HepG2 (cell line): Measurements from ENCODE around the gene SLX9. TPM values are rescaled to one million over a fixed set of nuclear protein-coding genes. Genes with fewer than 3 reads are reported as not detected.
A peak's percentile ranks its signal among the peaks of the same experiment; 100 is the strongest.

Source experiments
- REXO4 ChIP-seq: sonication (generic); formaldehyde crosslinking; IDR thresholded peaks from 2 replicates; pipeline ENCODE4 v1.8.0; 2022; ENCODE audit warnings: missing genetic modification reagents, mild to moderate bottlenecking, borderline replicate concordance
- THYN1 ChIP-seq: sonication (generic); formaldehyde crosslinking; IDR thresholded peaks from 2 replicates; pipeline ENCODE4 v1.8.1; 2023; ENCODE audit warnings: low read depth, mild to moderate bottlenecking, moderate library complexity, missing genetic modification reagents, borderline replicate concordance
- ZC3H13 ChIP-seq: sonication (generic); formaldehyde crosslinking; IDR thresholded peaks from 2 replicates; pipeline ENCODE4 v1.8.1; 2023; ENCODE audit warnings: mild to moderate bottlenecking, missing genetic modification reagents, moderate library complexity
- ZFP36L1 ChIP-seq: sonication (generic); formaldehyde crosslinking; IDR thresholded peaks from 2 replicates; pipeline ENCODE4 v1.8.0; 2022; ENCODE audit warnings: mild to moderate bottlenecking, missing genetic modification reagents, moderate library complexity
- ZMAT3 ChIP-seq: sonication (generic); formaldehyde crosslinking; conservative IDR thresholded peaks from 2 replicates; pipeline ENCODE4 v1.7.0; 2021; ENCODE audit warnings: missing genetic modification reagents
- ZNF329 ChIP-seq: sonication (generic); formaldehyde crosslinking; IDR thresholded peaks from 2 replicates; pipeline ENCODE4 v1.9.0; 2021; ENCODE audit warnings: low read depth, mild to moderate bottlenecking, missing genetic modification reagents
- ZNF501 ChIP-seq: sonication (generic); formaldehyde crosslinking; IDR thresholded peaks from 2 replicates; pipeline ENCODE4 v1.5.1; 2020; ENCODE audit warnings: mild to moderate bottlenecking, moderate library complexity, missing genetic modification reagents
- ZNF567 ChIP-seq: sonication (generic); formaldehyde crosslinking; IDR thresholded peaks from 2 replicates; pipeline ENCODE4 v1.8.1; 2023; ENCODE audit warnings: mild to moderate bottlenecking, missing genetic modification reagents, borderline replicate concordance
- ZNF772 ChIP-seq: sonication (generic); formaldehyde crosslinking; IDR thresholded peaks from 2 replicates; pipeline ENCODE4 v1.5.0; 2020; ENCODE audit warnings: mild to moderate bottlenecking, missing genetic modification reagents
- polyA plus RNA-seq, 8 experiments: library from polyadenylated mRNA; depleted of rRNA in 3 of 8; stranded (reverse) in 7 of 8; unstranded in 1 of 8; fragments of >200 nt; fragmentation: Illumina TruSeq in 4 of 8; extraction: Trizol in 4 of 8; gene quantifications; 2 replicates each; pipeline versions ENCODE4 v1.2.1 to v1.2.3, GENCODE V29; 2011 to 2016; ENCODE audit warnings: low read depth in 4 of 8, missing spikeins in 1 of 8, mixed read lengths in 1 of 8; ENCODE audit not compliant: insufficient read depth in 1 of 8
- total RNA-seq, 5 experiments: library from RNA; depleted of rRNA; stranded (reverse); fragments of >200 nt; fragmentation: Illumina TruSeq; extraction: Trizol; gene quantifications; 2 replicates each; pipeline ENCODE4 v1.2.3, GENCODE V29; 2016; ENCODE audit warnings: low read depth in 1 of 5
- TF ChIP-seq, protein P1 (sequence below): sonication (generic); formaldehyde crosslinking; IDR thresholded peaks from 2 replicates; pipeline ENCODE4 v1.4.0; 2020; ENCODE audit warnings: missing genetic modification reagents
- TF ChIP-seq, protein P2 (sequence below): sonication (generic); formaldehyde crosslinking; IDR thresholded peaks from 2 replicates; pipeline ENCODE4 v1.5.0; 2020; ENCODE audit warnings: mild to moderate bottlenecking, missing genetic modification reagents
- TF ChIP-seq, protein P3 (sequence below): IDR thresholded peaks from 2 replicates; pipeline ENCODE4 v1.6.1; 2016; ENCODE audit warnings: missing biosample characterization, missing genetic modification reagents, low read depth
- TF ChIP-seq, protein P4 (sequence below): IDR thresholded peaks from 2 replicates; pipeline ENCODE4 v1.6.1; 2012; ENCODE audit warnings: low read length, improper control_type of control experiment
- TF ChIP-seq, protein P5 (sequence below): sonication (generic); formaldehyde crosslinking; IDR thresholded peaks from 2 replicates; pipeline ENCODE4 v1.4.0; 2020; ENCODE audit warnings: missing genetic modification reagents

Gene SLX9
- total and polyA plus RNA-seq, 2 of the 13 experiments (the other 11 are each of a cell fraction or from before 2014, with no cell fraction given): 21.0 to 47.1 TPM

DNA sequence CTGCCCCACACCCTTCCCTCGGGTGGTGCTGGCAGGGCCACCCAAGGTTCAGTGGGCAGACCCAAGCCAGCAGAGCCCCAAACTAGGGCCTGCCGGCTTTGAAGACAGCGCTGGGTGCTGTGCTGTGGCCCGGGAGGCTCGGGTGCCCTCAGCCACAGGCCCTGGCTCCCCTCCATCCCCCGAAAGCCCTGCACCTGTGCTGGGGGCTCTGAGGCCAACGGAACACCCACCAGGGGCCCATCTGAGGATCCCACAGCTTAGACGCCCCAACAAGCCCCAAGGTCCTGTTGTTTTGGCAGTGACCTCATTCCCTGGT is 27.7 kb upstream of the SLX9 start (continued):
- TF ChIP-seq, protein P1, sequence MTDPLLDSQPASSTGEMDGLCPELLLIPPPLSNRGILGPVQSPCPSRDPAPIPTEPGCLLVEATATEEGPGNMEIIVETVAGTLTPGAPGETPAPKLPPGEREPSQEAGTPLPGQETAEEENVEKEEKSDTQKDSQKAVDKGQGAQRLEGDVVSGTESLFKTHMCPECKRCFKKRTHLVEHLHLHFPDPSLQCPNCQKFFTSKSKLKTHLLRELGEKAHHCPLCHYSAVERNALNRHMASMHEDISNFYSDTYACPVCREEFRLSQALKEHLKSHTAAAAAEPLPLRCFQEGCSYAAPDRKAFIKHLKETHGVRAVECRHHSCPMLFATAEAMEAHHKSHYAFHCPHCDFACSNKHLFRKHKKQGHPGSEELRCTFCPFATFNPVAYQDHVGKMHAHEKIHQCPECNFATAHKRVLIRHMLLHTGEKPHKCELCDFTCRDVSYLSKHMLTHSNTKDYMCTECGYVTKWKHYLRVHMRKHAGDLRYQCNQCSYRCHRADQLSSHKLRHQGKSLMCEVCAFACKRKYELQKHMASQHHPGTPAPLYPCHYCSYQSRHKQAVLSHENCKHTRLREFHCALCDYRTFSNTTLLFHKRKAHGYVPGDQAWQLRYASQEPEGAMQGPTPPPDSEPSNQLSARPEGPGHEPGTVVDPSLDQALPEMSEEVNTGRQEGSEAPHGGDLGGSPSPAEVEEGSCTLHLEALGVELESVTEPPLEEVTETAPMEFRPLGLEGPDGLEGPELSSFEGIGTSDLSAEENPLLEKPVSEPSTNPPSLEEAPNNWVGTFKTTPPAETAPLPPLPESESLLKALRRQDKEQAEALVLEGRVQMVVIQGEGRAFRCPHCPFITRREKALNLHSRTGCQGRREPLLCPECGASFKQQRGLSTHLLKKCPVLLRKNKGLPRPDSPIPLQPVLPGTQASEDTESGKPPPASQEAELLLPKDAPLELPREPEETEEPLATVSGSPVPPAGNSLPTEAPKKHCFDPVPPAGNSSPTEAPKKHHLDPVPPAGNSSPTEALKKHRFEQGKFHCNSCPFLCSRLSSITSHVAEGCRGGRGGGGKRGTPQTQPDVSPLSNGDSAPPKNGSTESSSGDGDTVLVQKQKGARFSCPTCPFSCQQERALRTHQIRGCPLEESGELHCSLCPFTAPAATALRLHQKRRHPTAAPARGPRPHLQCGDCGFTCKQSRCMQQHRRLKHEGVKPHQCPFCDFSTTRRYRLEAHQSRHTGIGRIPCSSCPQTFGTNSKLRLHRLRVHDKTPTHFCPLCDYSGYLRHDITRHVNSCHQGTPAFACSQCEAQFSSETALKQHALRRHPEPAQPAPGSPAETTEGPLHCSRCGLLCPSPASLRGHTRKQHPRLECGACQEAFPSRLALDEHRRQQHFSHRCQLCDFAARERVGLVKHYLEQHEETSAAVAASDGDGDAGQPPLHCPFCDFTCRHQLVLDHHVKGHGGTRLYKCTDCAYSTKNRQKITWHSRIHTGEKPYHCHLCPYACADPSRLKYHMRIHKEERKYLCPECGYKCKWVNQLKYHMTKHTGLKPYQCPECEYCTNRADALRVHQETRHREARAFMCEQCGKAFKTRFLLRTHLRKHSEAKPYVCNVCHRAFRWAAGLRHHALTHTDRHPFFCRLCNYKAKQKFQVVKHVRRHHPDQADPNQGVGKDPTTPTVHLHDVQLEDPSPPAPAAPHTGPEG (CRISPR knock-in tag): no peak
- 0 out of 2 replicates have a peak, but pooled peaks have one; percentile 28 for TF ChIP-seq THYN1
- peak; percentile 4; the same call in 1 of the 2 replicates for TF ChIP-seq ZNF772
- TF ChIP-seq, protein P2, sequence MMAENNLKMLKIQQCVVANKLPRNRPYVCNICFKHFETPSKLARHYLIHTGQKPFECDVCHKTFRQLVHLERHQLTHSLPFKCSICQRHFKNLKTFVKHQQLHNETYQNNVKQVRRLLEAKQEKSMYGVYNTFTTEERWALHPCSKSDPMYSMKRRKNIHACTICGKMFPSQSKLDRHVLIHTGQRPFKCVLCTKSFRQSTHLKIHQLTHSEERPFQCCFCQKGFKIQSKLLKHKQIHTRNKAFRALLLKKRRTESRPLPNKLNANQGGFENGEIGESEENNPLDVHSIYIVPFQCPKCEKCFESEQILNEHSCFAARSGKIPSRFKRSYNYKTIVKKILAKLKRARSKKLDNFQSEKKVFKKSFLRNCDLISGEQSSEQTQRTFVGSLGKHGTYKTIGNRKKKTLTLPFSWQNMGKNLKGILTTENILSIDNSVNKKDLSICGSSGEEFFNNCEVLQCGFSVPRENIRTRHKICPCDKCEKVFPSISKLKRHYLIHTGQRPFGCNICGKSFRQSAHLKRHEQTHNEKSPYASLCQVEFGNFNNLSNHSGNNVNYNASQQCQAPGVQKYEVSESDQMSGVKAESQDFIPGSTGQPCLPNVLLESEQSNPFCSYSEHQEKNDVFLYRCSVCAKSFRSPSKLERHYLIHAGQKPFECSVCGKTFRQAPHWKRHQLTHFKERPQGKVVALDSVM: no peak
- no peak for TF ChIP-seq ZC3H13 (CRISPR knock-in tag)
- TF ChIP-seq ZNF567 (CRISPR knock-in tag): peak; percentile 14; the same call in 1 of the 2 replicates
- TF ChIP-seq REXO4 (CRISPR knock-in tag): no peak
- TF ChIP-seq, protein P3, sequence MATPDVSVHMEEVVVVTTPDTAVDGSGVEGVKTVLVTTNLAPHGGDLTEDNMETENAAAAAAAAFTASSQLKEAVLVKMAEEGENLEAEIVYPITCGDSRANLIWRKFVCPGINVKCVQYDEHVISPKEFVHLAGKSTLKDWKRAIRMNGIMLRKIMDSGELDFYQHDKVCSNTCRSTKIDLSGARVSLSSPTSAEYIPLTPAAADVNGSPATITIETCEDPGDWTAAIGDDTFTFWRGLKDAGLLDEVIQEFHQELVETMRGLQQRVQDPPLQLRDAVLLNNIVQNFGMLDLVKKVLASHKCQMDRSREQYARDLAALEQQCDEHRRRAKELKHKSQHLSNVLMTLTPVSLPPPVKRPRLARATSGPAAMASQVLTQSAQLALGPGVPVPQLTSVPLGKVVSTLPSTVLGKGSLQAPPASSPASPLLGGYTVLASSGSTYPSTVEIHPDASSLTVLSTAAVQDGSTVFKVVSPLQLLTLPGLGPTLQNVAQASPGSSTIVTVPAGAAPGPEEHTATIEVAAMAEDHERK (CRISPR knock-in tag): no peak
- no peak for TF ChIP-seq ZNF329 (CRISPR knock-in tag)
- TF ChIP-seq ZFP36L1: no peak
- TF ChIP-seq ZMAT3 (CRISPR knock-in tag): no peak
- TF ChIP-seq, protein P4, sequence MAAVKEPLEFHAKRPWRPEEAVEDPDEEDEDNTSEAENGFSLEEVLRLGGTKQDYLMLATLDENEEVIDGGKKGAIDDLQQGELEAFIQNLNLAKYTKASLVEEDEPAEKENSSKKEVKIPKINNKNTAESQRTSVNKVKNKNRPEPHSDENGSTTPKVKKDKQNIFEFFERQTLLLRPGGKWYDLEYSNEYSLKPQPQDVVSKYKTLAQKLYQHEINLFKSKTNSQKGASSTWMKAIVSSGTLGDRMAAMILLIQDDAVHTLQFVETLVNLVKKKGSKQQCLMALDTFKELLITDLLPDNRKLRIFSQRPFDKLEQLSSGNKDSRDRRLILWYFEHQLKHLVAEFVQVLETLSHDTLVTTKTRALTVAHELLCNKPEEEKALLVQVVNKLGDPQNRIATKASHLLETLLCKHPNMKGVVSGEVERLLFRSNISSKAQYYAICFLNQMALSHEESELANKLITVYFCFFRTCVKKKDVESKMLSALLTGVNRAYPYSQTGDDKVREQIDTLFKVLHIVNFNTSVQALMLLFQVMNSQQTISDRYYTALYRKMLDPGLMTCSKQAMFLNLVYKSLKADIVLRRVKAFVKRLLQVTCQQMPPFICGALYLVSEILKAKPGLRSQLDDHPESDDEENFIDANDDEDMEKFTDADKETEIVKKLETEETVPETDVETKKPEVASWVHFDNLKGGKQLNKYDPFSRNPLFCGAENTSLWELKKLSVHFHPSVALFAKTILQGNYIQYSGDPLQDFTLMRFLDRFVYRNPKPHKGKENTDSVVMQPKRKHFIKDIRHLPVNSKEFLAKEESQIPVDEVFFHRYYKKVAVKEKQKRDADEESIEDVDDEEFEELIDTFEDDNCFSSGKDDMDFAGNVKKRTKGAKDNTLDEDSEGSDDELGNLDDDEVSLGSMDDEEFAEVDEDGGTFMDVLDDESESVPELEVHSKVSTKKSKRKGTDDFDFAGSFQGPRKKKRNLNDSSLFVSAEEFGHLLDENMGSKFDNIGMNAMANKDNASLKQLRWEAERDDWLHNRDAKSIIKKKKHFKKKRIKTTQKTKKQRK: no peak
- no peak for TF ChIP-seq ZNF501
- TF ChIP-seq, protein P5, sequence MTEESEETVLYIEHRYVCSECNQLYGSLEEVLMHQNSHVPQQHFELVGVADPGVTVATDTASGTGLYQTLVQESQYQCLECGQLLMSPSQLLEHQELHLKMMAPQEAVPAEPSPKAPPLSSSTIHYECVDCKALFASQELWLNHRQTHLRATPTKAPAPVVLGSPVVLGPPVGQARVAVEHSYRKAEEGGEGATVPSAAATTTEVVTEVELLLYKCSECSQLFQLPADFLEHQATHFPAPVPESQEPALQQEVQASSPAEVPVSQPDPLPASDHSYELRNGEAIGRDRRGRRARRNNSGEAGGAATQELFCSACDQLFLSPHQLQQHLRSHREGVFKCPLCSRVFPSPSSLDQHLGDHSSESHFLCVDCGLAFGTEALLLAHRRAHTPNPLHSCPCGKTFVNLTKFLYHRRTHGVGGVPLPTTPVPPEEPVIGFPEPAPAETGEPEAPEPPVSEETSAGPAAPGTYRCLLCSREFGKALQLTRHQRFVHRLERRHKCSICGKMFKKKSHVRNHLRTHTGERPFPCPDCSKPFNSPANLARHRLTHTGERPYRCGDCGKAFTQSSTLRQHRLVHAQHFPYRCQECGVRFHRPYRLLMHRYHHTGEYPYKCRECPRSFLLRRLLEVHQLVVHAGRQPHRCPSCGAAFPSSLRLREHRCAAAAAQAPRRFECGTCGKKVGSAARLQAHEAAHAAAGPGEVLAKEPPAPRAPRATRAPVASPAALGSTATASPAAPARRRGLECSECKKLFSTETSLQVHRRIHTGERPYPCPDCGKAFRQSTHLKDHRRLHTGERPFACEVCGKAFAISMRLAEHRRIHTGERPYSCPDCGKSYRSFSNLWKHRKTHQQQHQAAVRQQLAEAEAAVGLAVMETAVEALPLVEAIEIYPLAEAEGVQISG (CRISPR knock-in tag): no peak
